HepG2 (cell line): ENCODE data around the gene PKP4. TPM values are rescaled to one million over a fixed set of nuclear protein-coding genes. Genes with fewer than 3 reads are reported as not detected.
A peak's percentile ranks its signal among the peaks of the same experiment; 100 is the strongest.

Source experiments
- ATAC-seq: fragments of 200-7000 bp; cut with Tn5 transposase; 3 replicates; pipeline ENCODE4 v1.9.1; 2020; ENCODE audit warnings: mild to moderate bottlenecking, moderate library complexity
- BruUV-seq: library from RNA; stranded (reverse); fragments of 400-500 nt; replicated peaks from 2 replicates; lab custom pipeline; 2021; lab: Mats Ljungman, UMichigan
- CTCF ChIA-PET: fragments of 300-600 bp; formaldehyde crosslinking; extraction: SDS; loops from one replicate; lab custom pipeline; 2021; ENCODE audit warnings: low total read pairs, inconsistent platforms, low intra/inter-chr PET ratio; lab: Yijun Ruan, JAX
- POLR2A ChIA-PET: fragments of 350-600 bp; sonication (Branson Sonifier 250); formaldehyde crosslinking; loops from one replicate; lab custom pipeline; 2020; ENCODE audit warnings: antibody characterized with exemption, inconsistent platforms; lab: Yijun Ruan, JAX
- DNase-seq: peaks from one replicate; pipeline ENCODE4 v3.0.0-alpha.2; 2015; ENCODE audit warnings: low spot score
- FAIRE-seq: peaks from 3 replicates; lab custom pipeline; 2011; peaks lifted over from hg19 to GRCh38; lab: Jason Lieb, UNC
- H2AFZ ChIP-seq: one replicate; pipeline ENCODE4 v1.6.1; 2011; ENCODE audit warnings: low read length, inconsistent platforms
- H3K27ac ChIP-seq: fragments of 300-600 bp; 3 replicates; pipeline ENCODE4 v1.8.0; 2011; ENCODE audit warnings: mixed run types, mild to moderate bottlenecking, mixed read lengths, low read length, inconsistent platforms; ENCODE audit not compliant: insufficient read depth; ENCODE audit errors: extremely low read length
- H3K27me3 ChIP-seq, 2 experiments: fragments of 200-600 bp in 1 of 2; 2 replicates in 1 of 2; 3 replicates in 1 of 2; pipeline versions ENCODE4 v1.6.0 to v1.8.0; 2011; ENCODE audit warnings: low read length in 2 of 2, mild to moderate bottlenecking in 2 of 2, moderate library complexity in 2 of 2, inconsistent platforms in 1 of 2; ENCODE audit not compliant: insufficient read depth in 2 of 2, control insufficient read depth in 1 of 2
- H3K36me3 ChIP-seq, 2 experiments: fragments of 200-600 bp in 1 of 2; replicated peaks in 1 of 2; 2 replicates in 1 of 2; 3 replicates in 1 of 2; pipeline versions ENCODE4 v1.5.1 to v1.8.0; 2011; ENCODE audit warnings: low read length in 2 of 2, inconsistent platforms in 1 of 2; ENCODE audit not compliant: insufficient read depth in 2 of 2, control insufficient read depth in 1 of 2
- H3K4me1 ChIP-seq: 2 replicates; pipeline ENCODE4 v1.5.1; 2012; ENCODE audit warnings: low read length, inconsistent platforms; ENCODE audit not compliant: insufficient read depth
- H3K4me2 ChIP-seq: 2 replicates; pipeline ENCODE4 v1.6.0; 2011; ENCODE audit warnings: low read depth, low read length, inconsistent platforms
- H3K4me3 ChIP-seq, 3 experiments: fragments of 200-600 bp in 1 of 3; sonication (generic), shearing (Covaris generic) in 1 of 3; replicated peaks in 1 of 3; 2 replicates each; pipeline ENCODE4 v1.5.1; 2011 to 2016; ENCODE audit warnings: low read length in 3 of 3, inconsistent platforms in 2 of 3, low read depth in 2 of 3, mild to moderate bottlenecking in 2 of 3, control low read depth in 1 of 3, mixed read lengths in 1 of 3; ENCODE audit not compliant: insufficient read depth in 1 of 3
- H3K79me2 ChIP-seq: one replicate; pipeline ENCODE4 v1.6.1; 2011; ENCODE audit warnings: low read length, inconsistent platforms; ENCODE audit not compliant: insufficient read depth
- H3K9ac ChIP-seq: 2 replicates; pipeline ENCODE4 v1.6.0; 2011; ENCODE audit warnings: mild to moderate bottlenecking, low read depth, low read length, inconsistent platforms; ENCODE audit not compliant: insufficient read depth
- H3K9me3 ChIP-seq: 2 replicates; pipeline ENCODE4 v1.5.1; 2012; ENCODE audit warnings: mild to moderate bottlenecking, low read length
- H4K20me1 ChIP-seq: 2 replicates; pipeline ENCODE4 v1.6.0; 2011; ENCODE audit warnings: inconsistent platforms, mild to moderate bottlenecking, low read length, moderate library complexity; ENCODE audit not compliant: insufficient read depth
- DBP ChIP-seq: sonication (generic); formaldehyde crosslinking; IDR thresholded peaks from 2 replicates; pipeline ENCODE4 v1.4.0; 2020; ENCODE audit warnings: missing genetic modification reagents; ENCODE audit errors: not compliant biosample characterization
- FOXJ3 ChIP-seq: sonication (generic); formaldehyde crosslinking; IDR thresholded peaks from 2 replicates; pipeline ENCODE4 v1.4.0; 2020; ENCODE audit warnings: missing genetic modification reagents, mild to moderate bottlenecking, borderline replicate concordance
- ZBTB40 ChIP-seq, 2 experiments: fragments of 450-650 bp in 1 of 2; sonication (generic) in 1 of 2; formaldehyde crosslinking in 1 of 2; IDR thresholded peaks; 2 replicates each; pipeline versions ENCODE4 v1.6.1 to v1.8.0; 2016 to 2022; ENCODE audit warnings: antibody characterized with exemption in 1 of 2, mild to moderate bottlenecking in 1 of 2, missing genetic modification reagents in 1 of 2
- ZFP1 ChIP-seq: IDR thresholded peaks from 2 replicates; pipeline ENCODE4 v1.6.1; 2016
- ZNF652 ChIP-seq: IDR thresholded peaks from 2 replicates; pipeline ENCODE4 v1.6.1; 2016; ENCODE audit warnings: low read depth, borderline replicate concordance
- WGBS: methylation state at CpG from one replicate; pipeline ENCODE4 v1.1.6; 2017; ENCODE audit warnings: low lambda C conversion rate; 5-methylcytosine and 5-hydroxymethylcytosine counted together
- in situ Hi-C: cut with HindIII; loops from 2 replicates; pipeline ENCODE4 v1.10.0; 2017; ENCODE audit warnings: low pct_unique_long_range_greater_than_20kb; ENCODE audit not compliant: extremely low pct_ligation_motif_present
- intact Hi-C: fragments of 100-400 bp; cut with micrococcal nuclease; formaldehyde crosslinking; loops from one replicate; pipeline ENCODE4 v1.10.0; 2022; ENCODE audit not compliant: unreplicated experiment
- polyA plus RNA-seq, 8 experiments: library from polyadenylated mRNA; depleted of rRNA in 3 of 8; stranded (reverse) in 7 of 8; unstranded in 1 of 8; fragments of >200 nt; fragmentation: Illumina TruSeq in 4 of 8; extraction: Trizol in 4 of 8; gene quantifications; 2 replicates each; pipeline versions ENCODE4 v1.2.1 to v1.2.3, GENCODE V29; 2011 to 2016; ENCODE audit warnings: low read depth in 4 of 8, missing spikeins in 1 of 8, mixed read lengths in 1 of 8; ENCODE audit not compliant: insufficient read depth in 1 of 8
- total RNA-seq, 5 experiments: library from RNA; depleted of rRNA; stranded (reverse); fragments of >200 nt; fragmentation: Illumina TruSeq; extraction: Trizol; gene quantifications; 2 replicates each; pipeline ENCODE4 v1.2.3, GENCODE V29; 2016; ENCODE audit warnings: low read depth in 1 of 5

The PKP4 gene
- total and polyA plus RNA-seq, 2 of the 13 experiments (the other 11 are each of a cell fraction or from before 2014, with no cell fraction given), result 80.9 to 90.5 TPM

GRCh38 chr2:158533009-158533408 is 76.3 kb downstream of the PKP4 start:
- no peak overlapping the region for H3K4me3 ChIP-seq
- H3K9me3 ChIP-seq, result no peaks in the 10 kb centered on the region
- H3K27ac ChIP-seq, result no peak overlapping the region
- ChIA-PET POLR2A (no interaction called here), CTCF (no interaction called here)
- DNase-seq (no peak), FAIRE-seq (no peak), ATAC-seq (no peak)
- no peaks in the 10 kb centered on the region for H4K20me1 ChIP-seq
- H3K4me2 ChIP-seq, result no peak overlapping the region
- TF ChIP-seq ZFP1 (CRISPR knock-in tag) (no peak), ZNF652 (CRISPR knock-in tag) (peak; percentile 72; the same call in 1 of the 2 replicates)
- BruUV-seq, result no TSS peak
- H3K9ac ChIP-seq, result no peak overlapping the region
- H3K36me3 ChIP-seq, result peaks cover 6 to 28% of the 10 kb centered on the region in 2 experiments; a peak in 4 of 5 replicates
- no peaks in the 10 kb centered on the region for H3K27me3 ChIP-seq
- intact Hi-C loops (no loop called here), in situ Hi-C loops (no loop called here)
- peaks cover 20% of the 10 kb centered on the region for H3K4me1 ChIP-seq
- no peak overlapping the region for H2AFZ ChIP-seq
- peaks cover 11% of the 10 kb centered on the region for H3K79me2 ChIP-seq
- WGBS, result over 99% methylated on average over 5 of the region's 5 CpGs

- ChIA-PET CTCF (no interaction called here), POLR2A (interaction anchor here (0.9 kb wide), 1 partner anchor 81 kb away, joined by 3 read pairs; no protein-coding TSS in a partner anchor)
- Histone ChIP-seq H4K20me1 (peaks cover 6% of the 10 kb centered on the region; the same call in 1 of the 2 replicates), H3K36me3 (peaks cover 3 to 21% of the 10 kb centered on the region in 2 experiments; a peak in 3 of 5 replicates), H3K9me3 (no peaks in the 10 kb centered on the region), H2AFZ (no peak overlapping the region), H3K27ac (peak overlapping the region; percentile 36), H3K4me2 (no peak overlapping the region), H3K9ac (0 out of 2 replicates have a peak overlapping the region, but pooled peaks have one; percentile 12), H3K4me3 (no peak overlapping the region), H3K4me1 (peaks cover 38% of the 10 kb centered on the region), H3K27me3 (no peaks in the 10 kb centered on the region), H3K79me2 (peaks cover 3% of the 10 kb centered on the region)
- no TSS peak for BruUV-seq
- intact Hi-C loops (loop anchor here (2.0 to 5.0 kb wide), 3 partner anchors 27 to 81 kb away; no protein-coding TSS in a partner anchor), in situ Hi-C loops (no loop called here)
- peak; percentile 93 for DNase-seq
- peak; percentile 89 for ATAC-seq
- peak; percentile 42 for FAIRE-seq
- 100% methylated on average over 3 of the region's 3 CpGs for WGBS
- no peak for TF ChIP-seq DBP (CRISPR knock-in tag)
- TF ChIP-seq FOXJ3 (CRISPR knock-in tag), result peak; percentile 65; the same call in 1 of the 2 replicates
- no peak for TF ChIP-seq ZBTB40 (IDR thresholded peaks at IDR 0.05)
- no peak for TF ChIP-seq ZBTB40 (CRISPR knock-in tag; IDR thresholded peaks at IDR 0.05)
Observed at GRCh38 chr2:158539176-158540005, 82.6 kb downstream of the PKP4 start.
